ENCODE results near the gene FOXD4L6.
"Not testable (repeated sequence)": the region's sequence is repeated elsewhere in the genome, so short reads cannot be mapped to it uniquely, and the experiment has no call there.

The FOXD4L6 gene

DNA sequence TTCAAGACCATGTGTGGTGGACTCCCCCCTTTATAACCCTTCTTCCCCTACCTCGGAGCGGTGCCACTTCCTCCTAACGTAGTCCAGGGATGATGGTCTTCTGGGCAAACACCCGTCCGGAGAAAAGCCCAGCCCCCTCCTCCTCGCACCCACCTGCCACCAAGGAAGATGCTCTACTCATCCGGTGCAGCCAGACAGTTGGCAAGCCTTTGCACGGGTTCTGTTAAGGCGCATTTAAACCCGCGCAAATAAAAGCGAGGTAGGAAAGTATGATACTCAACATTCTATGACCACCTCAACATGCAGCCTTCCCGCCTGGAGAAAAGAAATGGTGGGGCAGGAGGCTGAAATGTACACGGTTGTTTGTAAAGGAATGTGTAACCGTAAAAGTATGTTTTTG lies at the start of gene FOXD4L6:
FOXD4L6 (minus strand) TSS at position 101 of the 400 bp plus-strand sequence. CDS start 298 bp downstream, outside the sequence.
- H2AFZ ChIP-seq (ENCODE audit: low read length); H3K36me3 ChIP-seq (ENCODE audit: insufficient read depth, low read length); H3K4me1 ChIP-seq (ENCODE audit: insufficient read depth, low read length, poor library complexity, severe bottlenecking); H3K27me3 ChIP-seq (ENCODE audit: insufficient read depth, low read length, poor library complexity, severe bottlenecking); H3K79me2 ChIP-seq (ENCODE audit: insufficient read depth, low read length); H3F3A ChIP-seq (ENCODE audit: low read depth); H3K9ac ChIP-seq (ENCODE audit: low read depth, low read length, poor library complexity, severe bottlenecking); H3K4me2 ChIP-seq (ENCODE audit: low read depth, low read length, poor library complexity, severe bottlenecking); H4K20me1 ChIP-seq (ENCODE audit: insufficient read depth, low read length, poor library complexity, severe bottlenecking); H3K9me2 ChIP-seq (replicated peaks; ENCODE audit: low read depth, low read length); H3K4me3 ChIP-seq (ENCODE audit: low read length, poor library complexity, severe bottlenecking); H3K9me3 ChIP-seq (ENCODE audit: insufficient read depth, low read depth, low read length): not testable (repeated sequence)

DNA sequence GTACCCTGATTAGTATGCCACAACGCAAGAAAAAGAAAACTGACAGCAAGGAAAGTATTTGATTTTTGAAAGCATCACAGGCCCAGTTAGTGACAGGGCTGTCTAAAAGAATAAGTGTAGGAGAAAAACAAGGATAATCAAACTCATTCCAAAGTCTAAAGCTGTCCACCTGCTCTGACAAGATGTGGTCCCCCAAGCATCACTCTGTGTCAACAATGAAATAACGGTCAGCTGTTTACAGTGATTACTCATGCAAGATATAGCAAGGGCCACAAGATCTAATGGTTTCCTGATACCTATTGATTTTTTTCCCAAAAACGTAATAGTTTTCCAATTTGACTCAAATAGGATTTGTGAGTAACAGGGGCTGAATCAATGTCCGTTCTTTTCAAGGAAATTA lies 46.5 kb upstream of the FOXD4L6 start:
- H3K27me3 ChIP-seq (ENCODE audit: insufficient read depth, low read length, poor library complexity, severe bottlenecking); H3F3A ChIP-seq (ENCODE audit: low read depth); H3K4me2 ChIP-seq (ENCODE audit: low read depth, low read length, poor library complexity, severe bottlenecking); H3K4me1 ChIP-seq (ENCODE audit: insufficient read depth, low read length, poor library complexity, severe bottlenecking); H3K9me2 ChIP-seq (replicated peaks; ENCODE audit: low read depth, low read length); H2AFZ ChIP-seq (ENCODE audit: low read length); H3K9ac ChIP-seq (ENCODE audit: low read depth, low read length, poor library complexity, severe bottlenecking); H3K36me3 ChIP-seq (ENCODE audit: insufficient read depth, low read length); H4K20me1 ChIP-seq (ENCODE audit: insufficient read depth, low read length, poor library complexity, severe bottlenecking); H3K9me3 ChIP-seq (ENCODE audit: insufficient read depth, low read depth, low read length); H3K79me2 ChIP-seq (ENCODE audit: insufficient read depth, low read length); H3K4me3 ChIP-seq (ENCODE audit: low read length, poor library complexity, severe bottlenecking): not testable (repeated sequence)

DNA sequence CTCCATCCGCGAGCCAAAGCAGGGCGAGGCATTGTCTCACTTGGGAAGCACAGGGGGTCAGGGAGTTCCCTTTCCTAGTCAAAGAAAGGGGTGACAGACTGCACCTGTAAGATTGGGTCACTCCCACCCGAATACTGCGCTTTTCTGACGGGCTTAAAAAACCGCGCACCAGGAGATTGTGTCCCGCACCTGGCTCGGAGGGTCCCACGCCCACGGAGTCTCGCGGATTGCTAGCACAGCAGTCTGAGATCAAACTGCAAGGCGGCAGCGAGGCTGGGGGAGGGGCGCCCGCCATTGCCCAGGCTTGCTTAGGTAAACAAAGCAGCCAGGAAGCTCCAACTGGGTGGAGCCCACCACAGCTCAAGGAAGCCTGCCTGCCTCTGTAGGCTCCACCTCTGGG lies 21.6 kb upstream of the FOXD4L6 start:
- not testable (repeated sequence) for H3K36me3 ChIP-seq (ENCODE audit: insufficient read depth, low read length); H3K27me3 ChIP-seq (ENCODE audit: insufficient read depth, low read length, poor library complexity, severe bottlenecking); H3K9me2 ChIP-seq (replicated peaks; ENCODE audit: low read depth, low read length); H3K9me3 ChIP-seq (ENCODE audit: insufficient read depth, low read depth, low read length); H4K20me1 ChIP-seq (ENCODE audit: insufficient read depth, low read length, poor library complexity, severe bottlenecking); H3K4me1 ChIP-seq (ENCODE audit: insufficient read depth, low read length, poor library complexity, severe bottlenecking); H2AFZ ChIP-seq (ENCODE audit: low read length); H3K79me2 ChIP-seq (ENCODE audit: insufficient read depth, low read length); H3K4me2 ChIP-seq (ENCODE audit: low read depth, low read length, poor library complexity, severe bottlenecking); H3K9ac ChIP-seq (ENCODE audit: low read depth, low read length, poor library complexity, severe bottlenecking); H3F3A ChIP-seq (ENCODE audit: low read depth); H3K4me3 ChIP-seq (ENCODE audit: low read length, poor library complexity, severe bottlenecking)

DNA sequence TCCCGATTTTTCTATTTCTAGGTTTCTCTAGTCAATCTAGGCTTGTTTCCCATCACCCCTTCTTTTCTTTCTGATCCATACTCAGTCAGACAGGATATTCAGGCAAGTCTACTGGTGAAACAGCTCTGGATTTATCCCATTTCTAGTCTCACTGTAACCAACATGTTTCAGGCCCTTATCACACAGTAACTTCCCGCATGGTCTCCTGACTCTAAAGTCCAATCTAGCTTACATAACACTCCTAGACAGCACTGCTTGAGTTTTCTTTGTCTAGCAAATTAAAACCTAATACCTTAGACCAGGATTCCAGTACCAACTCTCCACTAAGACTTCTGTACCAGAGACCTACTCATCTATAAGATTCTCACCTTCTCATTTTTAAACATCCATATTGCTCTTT lies 13.4 kb upstream of the FOXD4L6 start:
- H3K79me2 ChIP-seq (ENCODE audit: insufficient read depth, low read length); H3K4me2 ChIP-seq (ENCODE audit: low read depth, low read length, poor library complexity, severe bottlenecking); H3K27me3 ChIP-seq (ENCODE audit: insufficient read depth, low read length, poor library complexity, severe bottlenecking); H4K20me1 ChIP-seq (ENCODE audit: insufficient read depth, low read length, poor library complexity, severe bottlenecking); H3K4me3 ChIP-seq (ENCODE audit: low read length, poor library complexity, severe bottlenecking); H2AFZ ChIP-seq (ENCODE audit: low read length); H3F3A ChIP-seq (ENCODE audit: low read depth); H3K9me2 ChIP-seq (replicated peaks; ENCODE audit: low read depth, low read length); H3K4me1 ChIP-seq (ENCODE audit: insufficient read depth, low read length, poor library complexity, severe bottlenecking); H3K9ac ChIP-seq (ENCODE audit: low read depth, low read length, poor library complexity, severe bottlenecking); H3K9me3 ChIP-seq (ENCODE audit: insufficient read depth, low read depth, low read length); H3K36me3 ChIP-seq (ENCODE audit: insufficient read depth, low read length): not testable (repeated sequence)

DNA sequence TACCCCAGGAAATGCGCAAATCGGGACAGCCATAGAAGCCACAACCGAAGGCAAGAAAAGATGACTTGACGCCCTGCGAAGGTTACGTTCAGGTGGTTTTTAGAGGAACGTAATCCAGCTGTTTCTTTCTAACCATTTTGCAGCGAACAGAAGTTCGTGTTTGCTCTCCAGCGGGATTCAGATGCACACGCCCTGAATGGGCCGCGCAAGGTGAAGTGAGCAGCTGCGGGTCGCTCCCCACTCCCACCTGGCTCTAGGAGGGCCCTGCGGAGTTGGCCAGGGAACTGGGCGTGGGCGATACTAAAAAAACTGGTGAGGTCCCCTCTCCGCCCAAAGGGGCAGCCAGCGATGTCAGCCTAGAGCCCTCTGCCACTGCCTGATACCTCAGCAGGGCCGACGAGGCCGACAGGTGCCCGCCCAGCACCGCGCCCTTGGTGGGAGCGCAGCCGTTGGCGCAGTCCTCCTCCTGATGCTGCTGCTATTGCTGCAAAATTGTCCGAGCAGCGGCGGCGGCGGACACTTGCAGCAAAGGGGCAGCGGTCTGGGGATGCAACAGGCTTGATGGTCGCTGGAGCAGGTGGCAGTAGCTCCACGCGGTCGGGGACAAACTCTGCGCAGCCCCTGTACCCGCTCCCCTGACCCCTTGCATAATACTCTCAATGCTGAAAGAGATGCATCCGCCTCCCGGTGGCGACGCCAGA lies 1.6 kb downstream of the FOXD4L6 start:
- H3K4me1 ChIP-seq (ENCODE audit: insufficient read depth, low read length, poor library complexity, severe bottlenecking); H3K36me3 ChIP-seq (ENCODE audit: insufficient read depth, low read length); H3K9ac ChIP-seq (ENCODE audit: low read depth, low read length, poor library complexity, severe bottlenecking); H2AFZ ChIP-seq (ENCODE audit: low read length); H3K27me3 ChIP-seq (ENCODE audit: insufficient read depth, low read length, poor library complexity, severe bottlenecking); H3K4me2 ChIP-seq (ENCODE audit: low read depth, low read length, poor library complexity, severe bottlenecking); H3K4me3 ChIP-seq (ENCODE audit: low read length, poor library complexity, severe bottlenecking); H3K79me2 ChIP-seq (ENCODE audit: insufficient read depth, low read length); H3K9me3 ChIP-seq (ENCODE audit: insufficient read depth, low read depth, low read length); H4K20me1 ChIP-seq (ENCODE audit: insufficient read depth, low read length, poor library complexity, severe bottlenecking); H3F3A ChIP-seq (ENCODE audit: low read depth); H3K9me2 ChIP-seq (replicated peaks; ENCODE audit: low read depth, low read length): not testable (repeated sequence)

GRCh38 chr9:41125936-41126335 lies 2.5 kb downstream of the FOXD4L6 start:
- not testable (repeated sequence) for H3K36me3 ChIP-seq (ENCODE audit: insufficient read depth, low read length)

DNA sequence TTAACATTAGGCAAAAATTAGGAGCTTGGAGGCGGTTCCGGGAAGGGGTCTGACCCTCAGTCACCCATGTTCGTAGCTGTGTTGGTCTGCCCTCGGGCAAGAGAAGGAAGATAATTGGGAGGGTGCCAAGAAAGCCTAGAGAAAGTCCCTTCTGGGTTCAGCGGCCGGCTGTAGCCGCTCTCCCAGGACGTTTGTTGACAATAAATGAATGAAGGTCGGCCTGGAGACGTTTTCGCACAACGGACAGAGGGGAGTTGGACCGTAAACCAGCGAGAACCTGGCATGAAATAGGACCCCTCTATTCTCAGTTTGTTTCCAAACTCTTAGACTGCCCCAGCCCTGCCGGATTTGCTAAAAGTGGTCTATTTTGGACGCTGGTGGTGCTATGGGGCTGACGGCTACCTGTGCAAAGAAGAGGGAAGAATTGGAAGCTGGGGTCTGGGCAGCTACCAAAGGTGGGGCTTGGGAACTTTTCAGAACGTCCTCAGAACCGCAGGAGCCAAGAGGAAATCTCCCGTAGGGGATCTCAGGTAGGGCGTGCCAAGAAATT lies 3.3 kb downstream of the FOXD4L6 start:
- not testable (repeated sequence) for H3K9ac ChIP-seq (ENCODE audit: low read depth, low read length, poor library complexity, severe bottlenecking); H4K20me1 ChIP-seq (ENCODE audit: insufficient read depth, low read length, poor library complexity, severe bottlenecking); H3K4me2 ChIP-seq (ENCODE audit: low read depth, low read length, poor library complexity, severe bottlenecking); H3K27me3 ChIP-seq (ENCODE audit: insufficient read depth, low read length, poor library complexity, severe bottlenecking); H3K9me2 ChIP-seq (replicated peaks; ENCODE audit: low read depth, low read length); H3K36me3 ChIP-seq (ENCODE audit: insufficient read depth, low read length); H3K4me3 ChIP-seq (ENCODE audit: low read length, poor library complexity, severe bottlenecking); H3K4me1 ChIP-seq (ENCODE audit: insufficient read depth, low read length, poor library complexity, severe bottlenecking); H3K9me3 ChIP-seq (ENCODE audit: insufficient read depth, low read depth, low read length); H3F3A ChIP-seq (ENCODE audit: low read depth); H2AFZ ChIP-seq (ENCODE audit: low read length); H3K79me2 ChIP-seq (ENCODE audit: insufficient read depth, low read length)

More at GRCh38 chr9:41125936-41126335, 2.5 kb downstream of the FOXD4L6 start:
- H3K4me3 ChIP-seq (ENCODE audit: low read length, poor library complexity, severe bottlenecking); H3K9ac ChIP-seq (ENCODE audit: low read depth, low read length, poor library complexity, severe bottlenecking); H3K4me2 ChIP-seq (ENCODE audit: low read depth, low read length, poor library complexity, severe bottlenecking); H4K20me1 ChIP-seq (ENCODE audit: insufficient read depth, low read length, poor library complexity, severe bottlenecking); H3K4me1 ChIP-seq (ENCODE audit: insufficient read depth, low read length, poor library complexity, severe bottlenecking); H3K79me2 ChIP-seq (ENCODE audit: insufficient read depth, low read length); H3K9me2 ChIP-seq (replicated peaks; ENCODE audit: low read depth, low read length); H3K27me3 ChIP-seq (ENCODE audit: insufficient read depth, low read length, poor library complexity, severe bottlenecking); H3F3A ChIP-seq (ENCODE audit: low read depth); H3K9me3 ChIP-seq (ENCODE audit: insufficient read depth, low read depth, low read length); H2AFZ ChIP-seq (ENCODE audit: low read length): not testable (repeated sequence)

Data from Loucy (cell line).